DOHH2 (cell line): ENCODE results near the gene UNKL.

Experiments
- H3F3A ChIP-seq: fragments of 200-600 bp; sonication (generic), shearing (Covaris generic); 2 replicates; pipeline ENCODE4 v1.6.0; 2016; ENCODE audit warnings: antibody characterized with exemption, mild to moderate bottlenecking; ENCODE audit not compliant: control insufficient read depth, insufficient read depth
- H3K27ac ChIP-seq: fragments of 200-600 bp; sonication (generic); 2 replicates; pipeline ENCODE4 v1.5.1; 2014; ENCODE audit warnings: low read depth, mild to moderate bottlenecking, low read length, moderate library complexity
- H3K27me3 ChIP-seq: fragments of 200-600 bp; sonication (generic); 2 replicates; pipeline ENCODE4 v1.6.1; 2014; ENCODE audit warnings: mild to moderate bottlenecking, low read length, mixed read lengths; ENCODE audit not compliant: control insufficient read depth
- H3K36me3 ChIP-seq: fragments of 200-600 bp; sonication (generic); 2 replicates; pipeline ENCODE4 v1.6.1; 2014; ENCODE audit warnings: mild to moderate bottlenecking, low read length, moderate library complexity, mixed read lengths; ENCODE audit not compliant: control insufficient read depth
- H3K4me1 ChIP-seq: fragments of 200-600 bp; sonication (generic); 2 replicates; pipeline ENCODE4 v1.6.1; 2014; ENCODE audit warnings: mild to moderate bottlenecking, low read length, mixed read lengths; ENCODE audit not compliant: control insufficient read depth
- H3K4me2 ChIP-seq: fragments of 200-600 bp; sonication (generic); 2 replicates; pipeline ENCODE4 v1.6.0; 2014; ENCODE audit warnings: mild to moderate bottlenecking, low read length, moderate library complexity
- H3K4me3 ChIP-seq: fragments of 200-600 bp; sonication (generic); 2 replicates; pipeline ENCODE4 v1.5.1; 2014; ENCODE audit warnings: mild to moderate bottlenecking, low read length, mixed read lengths
- H3K79me2 ChIP-seq: fragments of 200-600 bp; sonication (generic); 2 replicates; pipeline ENCODE4 v1.6.1; 2014; ENCODE audit warnings: mild to moderate bottlenecking, low read length, mixed read lengths; ENCODE audit not compliant: control insufficient read depth
- H3K9me2 ChIP-seq: fragments of 200-600 bp; sonication (generic); replicated peaks from 2 replicates; pipeline ENCODE4 v1.6.1; 2014; ENCODE audit warnings: mild to moderate bottlenecking, low read length, mixed read lengths; ENCODE audit not compliant: control insufficient read depth
- H3K9me3 ChIP-seq: fragments of 200-600 bp; sonication (generic); 2 replicates; pipeline ENCODE4 v1.6.1; 2014; ENCODE audit warnings: antibody characterized with exemption, low read length, mixed read lengths; ENCODE audit not compliant: control insufficient read depth, insufficient read depth
- H4K20me1 ChIP-seq: fragments of 200-600 bp; sonication (generic); 2 replicates; pipeline ENCODE4 v1.6.0; 2014; ENCODE audit warnings: low read depth, mild to moderate bottlenecking, antibody characterized with exemption, low read length, moderate library complexity; ENCODE audit not compliant: control insufficient read depth, insufficient read depth
- EZH2phosphoT487 ChIP-seq: fragments of 200-600 bp; sonication (generic); IDR thresholded peaks from 2 replicates; pipeline ENCODE4 v1.6.1; 2017; ENCODE audit warnings: borderline replicate concordance, mild to moderate bottlenecking, antibody characterized with exemption, low read length, moderate library complexity, mixed read lengths
- TF ChIP-seq, protein P1 (sequence below): fragments of 200-600 bp; sonication (generic); IDR thresholded peaks from one replicate; pipeline ENCODE4 v1.5.1; 2014; ENCODE audit warnings: antibody characterized with exemption, mild to moderate bottlenecking, low read depth, low read length; ENCODE audit not compliant: poor library complexity, severe bottlenecking

UNKL gene

DNA sequence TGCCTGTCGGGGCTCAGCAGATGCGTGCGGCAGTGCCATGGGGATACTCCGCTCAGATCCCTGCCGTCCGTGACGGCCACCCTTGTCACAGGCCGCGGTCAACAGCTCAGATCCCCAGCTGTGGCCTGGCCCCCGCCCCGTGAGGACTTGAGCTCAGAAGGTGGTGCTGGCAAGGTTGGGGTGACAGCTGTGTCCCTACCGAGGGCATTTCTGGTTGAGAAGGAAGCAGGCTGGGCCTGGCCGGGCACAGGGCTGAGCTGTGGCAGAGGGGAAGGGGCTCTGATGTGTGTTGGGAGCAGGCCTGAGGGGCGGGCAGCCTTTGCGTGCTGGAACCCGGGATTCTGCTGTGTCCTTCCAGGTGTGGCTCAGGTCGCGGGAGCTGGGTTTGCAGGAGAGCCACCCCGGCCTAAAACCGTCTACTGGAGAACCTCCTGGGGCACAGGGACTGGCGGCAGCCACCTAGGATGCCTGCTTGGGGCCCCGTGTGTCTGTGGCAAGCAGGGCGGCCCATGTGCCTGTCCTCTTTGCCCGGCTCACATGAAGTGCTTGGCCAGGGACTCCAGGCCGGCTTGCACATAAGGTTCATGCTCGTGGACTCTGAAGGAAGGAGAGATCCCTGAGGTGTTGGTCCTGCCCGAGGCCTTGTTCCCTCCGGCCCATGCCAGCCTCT lies 100.0 kb downstream of the UNKL start:
- H3K4me2 ChIP-seq, result no peak overlapping the region
- H3K27ac ChIP-seq, result no peak overlapping the region
- H4K20me1 ChIP-seq, result peaks cover 47% of the 10 kb centered on the region
- H3K9me2 ChIP-seq, result no peaks in the 10 kb centered on the region
- H3K27me3 ChIP-seq, result no peaks in the 10 kb centered on the region
- peaks cover 12% of the 10 kb centered on the region for H3K4me1 ChIP-seq
- H3K4me3 ChIP-seq, result no peak overlapping the region
- TF ChIP-seq, protein P1, sequence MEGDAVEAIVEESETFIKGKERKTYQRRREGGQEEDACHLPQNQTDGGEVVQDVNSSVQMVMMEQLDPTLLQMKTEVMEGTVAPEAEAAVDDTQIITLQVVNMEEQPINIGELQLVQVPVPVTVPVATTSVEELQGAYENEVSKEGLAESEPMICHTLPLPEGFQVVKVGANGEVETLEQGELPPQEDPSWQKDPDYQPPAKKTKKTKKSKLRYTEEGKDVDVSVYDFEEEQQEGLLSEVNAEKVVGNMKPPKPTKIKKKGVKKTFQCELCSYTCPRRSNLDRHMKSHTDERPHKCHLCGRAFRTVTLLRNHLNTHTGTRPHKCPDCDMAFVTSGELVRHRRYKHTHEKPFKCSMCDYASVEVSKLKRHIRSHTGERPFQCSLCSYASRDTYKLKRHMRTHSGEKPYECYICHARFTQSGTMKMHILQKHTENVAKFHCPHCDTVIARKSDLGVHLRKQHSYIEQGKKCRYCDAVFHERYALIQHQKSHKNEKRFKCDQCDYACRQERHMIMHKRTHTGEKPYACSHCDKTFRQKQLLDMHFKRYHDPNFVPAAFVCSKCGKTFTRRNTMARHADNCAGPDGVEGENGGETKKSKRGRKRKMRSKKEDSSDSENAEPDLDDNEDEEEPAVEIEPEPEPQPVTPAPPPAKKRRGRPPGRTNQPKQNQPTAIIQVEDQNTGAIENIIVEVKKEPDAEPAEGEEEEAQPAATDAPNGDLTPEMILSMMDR, result no peak
- TF ChIP-seq EZH2phosphoT487, result no peak
- H3K9me3 ChIP-seq, result no peaks in the 10 kb centered on the region
- H3K36me3 ChIP-seq, result peaks cover 95% of the 10 kb centered on the region
- peaks cover 90% of the 10 kb centered on the region for H3K79me2 ChIP-seq
- H3F3A ChIP-seq, result no peaks in the 10 kb centered on the region; the same call in 1 of the 2 replicates

DNA sequence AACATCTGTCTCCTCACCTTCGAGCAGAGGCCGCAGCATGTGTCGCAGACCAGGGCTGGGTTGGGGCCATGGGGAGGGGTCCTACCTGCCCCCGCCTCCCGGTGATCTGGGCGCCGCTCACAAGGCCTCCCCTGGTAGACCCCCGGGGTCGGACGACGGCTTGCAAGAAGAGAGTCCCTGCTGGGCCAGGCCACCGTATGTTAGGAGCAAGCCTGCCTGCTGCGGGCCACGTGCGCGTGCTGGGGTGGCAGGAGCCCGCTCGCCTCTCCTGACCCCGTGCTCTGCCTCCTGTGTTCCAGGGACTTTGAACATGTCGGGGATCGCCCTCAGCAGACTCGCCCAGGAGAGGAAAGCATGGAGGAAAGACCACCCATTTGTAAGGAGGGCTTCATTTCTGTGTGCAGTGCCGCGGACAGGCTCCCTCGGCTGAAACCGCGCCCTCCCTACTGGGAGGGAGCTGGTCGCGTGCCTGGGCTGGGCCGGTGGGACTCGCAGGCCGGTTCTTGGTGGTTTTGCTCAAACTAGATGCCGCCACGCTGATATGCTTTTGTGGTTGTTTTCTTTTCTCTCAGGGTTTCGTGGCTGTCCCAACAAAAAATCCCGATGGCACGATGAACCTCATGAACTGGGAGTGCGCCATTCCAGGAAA lies 100.7 kb downstream of the UNKL start:
- Histone ChIP-seq H4K20me1 (peaks cover 42% of the 10 kb centered on the region), H3K79me2 (peaks cover 90% of the 10 kb centered on the region), H3K4me3 (no peak overlapping the region), H3K4me2 (no peak overlapping the region), H3F3A (no peaks in the 10 kb centered on the region; the same call in 1 of the 2 replicates), H3K27ac (no peak overlapping the region), H3K9me2 (no peaks in the 10 kb centered on the region), H3K4me1 (peaks cover 12% of the 10 kb centered on the region), H3K27me3 (no peaks in the 10 kb centered on the region), H3K9me3 (no peaks in the 10 kb centered on the region), H3K36me3 (peaks cover 88% of the 10 kb centered on the region)
- no peak for TF ChIP-seq EZH2phosphoT487
